ENCODE data around the gene SMOC1.

SMOC1 gene

DNA sequence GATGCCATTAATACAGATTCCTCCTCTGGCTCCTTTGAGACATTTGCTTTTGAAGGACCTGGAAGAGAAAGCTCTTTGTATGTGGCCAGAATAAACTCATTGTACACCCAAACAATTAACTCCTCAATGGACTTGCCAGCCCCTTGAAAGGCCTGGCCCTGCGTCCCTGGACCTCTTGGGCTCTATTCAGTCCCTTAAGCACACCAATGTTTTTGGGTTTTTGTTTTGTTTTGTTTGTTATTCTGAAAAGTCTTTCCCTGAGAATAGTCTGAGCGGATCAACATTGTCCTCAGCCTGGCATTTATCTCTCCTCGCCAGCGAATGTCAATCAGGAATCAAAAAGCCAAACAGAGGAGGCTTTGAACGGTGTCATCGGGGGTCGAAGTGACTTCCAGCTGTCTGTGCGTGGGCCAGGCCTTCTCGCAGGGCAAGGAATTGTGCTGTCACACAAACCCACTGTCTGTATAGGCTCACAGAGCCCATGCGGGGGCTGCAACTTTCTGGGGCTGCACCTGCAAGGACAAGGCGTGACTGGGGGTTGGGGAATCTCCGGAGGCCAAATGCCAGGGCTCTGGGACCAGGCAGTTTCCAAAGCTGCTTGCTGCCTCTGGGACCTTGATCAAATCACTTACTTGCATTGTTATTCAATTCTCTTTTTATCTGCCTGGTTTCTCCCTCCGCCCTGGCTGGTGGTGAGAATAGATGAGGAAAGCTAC, 108.3 kb downstream of the SMOC1 start:
- DNase-seq, result no peak

DNA sequence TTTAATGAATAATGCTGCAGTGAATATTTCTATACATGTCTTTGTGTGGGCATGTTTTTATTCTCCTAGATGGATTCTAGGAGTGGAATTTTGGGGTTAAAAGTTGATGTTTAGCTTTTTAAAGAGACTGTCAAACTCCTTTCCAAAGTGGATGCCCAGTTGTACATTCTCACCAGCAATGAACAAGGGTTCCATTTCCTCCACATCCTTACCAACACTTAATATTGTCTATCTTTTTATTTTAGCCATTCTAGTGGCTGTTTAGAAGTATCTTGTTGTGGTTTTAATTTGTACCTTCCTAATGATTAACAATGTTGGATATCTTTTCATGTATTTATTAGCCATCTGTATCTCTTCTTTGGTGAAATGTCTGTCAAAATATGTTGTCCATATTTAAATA, 109.8 kb downstream of the SMOC1 start:
- no peak for DNase-seq

DNA sequence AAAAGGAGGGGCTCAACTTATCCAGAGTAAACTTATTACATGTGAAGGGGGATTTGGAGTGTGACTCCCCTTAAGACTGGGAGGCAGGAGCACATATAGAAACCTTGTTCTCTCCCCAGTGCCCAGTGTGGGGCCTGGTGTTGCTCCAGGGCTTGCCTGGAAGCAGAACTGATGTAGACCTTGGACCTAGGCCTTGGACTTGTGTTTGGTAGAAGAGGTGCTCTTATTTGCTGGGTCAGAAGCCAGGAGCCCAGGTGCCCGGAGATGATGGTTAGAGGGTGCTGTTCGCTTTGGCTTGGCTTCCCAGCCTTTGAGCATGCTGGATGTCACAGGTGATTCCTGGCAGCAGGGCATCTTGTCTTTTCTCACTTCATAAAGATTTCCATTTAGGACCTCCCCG, 110.4 kb downstream of the SMOC1 start:
- DNase-seq, result no peak

DNA sequence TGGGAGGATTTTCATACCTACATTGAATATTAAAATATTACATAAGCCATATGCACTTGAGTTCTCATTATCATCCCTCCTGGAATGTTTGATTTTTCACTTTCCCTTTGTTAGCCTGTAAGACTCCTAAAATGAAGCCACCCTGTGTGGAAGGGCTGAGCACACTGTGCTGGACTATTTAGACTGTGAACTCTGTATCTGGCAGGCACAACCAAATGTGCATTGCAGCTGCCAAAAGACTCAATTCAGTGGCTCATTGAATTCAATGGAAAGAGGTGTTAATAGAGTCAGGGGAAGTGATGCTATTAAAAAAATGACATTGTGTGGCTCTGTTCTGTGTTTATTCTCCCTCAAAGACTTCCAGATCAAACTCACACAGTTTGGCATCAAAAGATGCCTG, 111.1 kb downstream of the SMOC1 start:
- no peak for DNase-seq

DNA sequence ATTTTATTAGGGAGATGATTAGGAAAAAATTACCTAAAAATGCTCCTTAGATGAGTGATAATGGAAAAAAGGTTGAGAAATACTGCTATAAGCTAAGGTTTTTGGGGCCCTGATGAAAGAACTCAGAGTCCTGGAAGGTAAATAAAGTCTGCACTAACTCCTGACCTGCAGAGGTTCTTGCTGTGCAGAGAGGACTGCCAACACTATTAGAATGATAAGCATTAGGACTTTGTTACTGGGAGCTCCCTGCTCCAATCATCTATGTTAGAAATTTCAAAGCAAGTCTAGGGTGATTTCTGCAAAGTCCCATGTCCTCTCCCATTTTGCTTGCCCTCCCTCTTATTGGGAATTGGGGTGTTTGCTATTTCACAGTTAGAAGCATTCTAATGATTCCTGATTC, 112.2 kb downstream of the SMOC1 start:
- no peak for DNase-seq

DNA sequence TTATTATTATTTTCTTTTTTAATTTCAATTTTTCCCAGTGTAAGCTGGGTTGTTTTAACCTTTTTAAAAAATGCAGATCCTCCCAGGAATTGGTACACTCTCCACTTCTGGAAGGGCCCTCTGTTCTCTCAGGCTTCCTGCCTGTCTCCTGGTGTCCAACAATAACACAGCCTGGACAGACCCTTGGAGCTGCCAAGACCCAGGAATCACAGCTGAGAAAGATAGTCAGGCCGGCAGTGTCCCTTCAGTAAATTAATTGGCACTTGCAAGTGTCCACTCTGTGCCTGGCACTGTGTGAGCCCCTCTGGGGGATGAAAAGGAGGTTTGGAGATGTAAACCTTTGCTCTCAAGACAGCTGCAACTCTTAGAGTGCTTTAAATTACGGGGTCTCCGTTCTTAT, 113.3 kb downstream of the SMOC1 start:
- DNase-seq, result no peak

DNA sequence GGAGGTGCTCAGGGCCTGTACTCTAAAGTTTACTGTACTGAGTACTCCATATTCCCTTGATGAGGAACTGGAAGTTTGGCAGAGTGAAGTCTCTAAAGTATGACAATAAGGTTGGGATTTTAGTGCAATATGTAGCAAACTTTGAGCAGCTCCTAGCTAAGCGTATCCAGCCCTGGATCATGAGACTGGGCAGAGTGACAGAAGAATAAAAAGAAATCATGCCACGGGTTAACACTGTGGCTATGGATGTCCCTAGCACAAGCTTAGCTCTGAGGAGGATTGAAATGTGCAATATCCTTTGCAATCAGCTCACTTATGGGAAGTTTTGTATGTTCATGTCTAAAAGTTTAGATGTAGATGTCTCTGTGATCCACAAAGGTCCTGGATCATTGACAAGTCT, 114.1 kb downstream of the SMOC1 start:
- DNase-seq, result no peak

DNA sequence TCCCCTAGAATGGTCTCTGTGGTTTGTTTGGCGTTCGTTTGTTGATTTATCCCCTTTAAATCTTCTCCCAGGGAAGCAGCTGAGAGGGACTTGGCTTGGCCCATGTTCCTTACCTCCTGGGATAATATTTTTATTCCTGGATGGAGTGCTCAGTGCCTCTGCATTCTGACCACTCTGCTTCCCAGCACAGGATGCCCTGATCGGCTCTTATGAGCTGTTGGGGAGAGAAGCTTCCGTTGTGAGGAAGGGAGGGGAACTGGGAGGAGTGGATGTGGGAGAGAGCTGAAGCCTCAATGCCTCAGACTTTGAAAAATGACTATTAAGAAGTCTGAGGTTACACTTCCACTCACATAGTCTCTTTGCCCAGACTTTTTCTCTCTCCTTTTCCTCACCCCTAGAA, 114.8 kb downstream of the SMOC1 start:
- DNase-seq, result no peak

DNA sequence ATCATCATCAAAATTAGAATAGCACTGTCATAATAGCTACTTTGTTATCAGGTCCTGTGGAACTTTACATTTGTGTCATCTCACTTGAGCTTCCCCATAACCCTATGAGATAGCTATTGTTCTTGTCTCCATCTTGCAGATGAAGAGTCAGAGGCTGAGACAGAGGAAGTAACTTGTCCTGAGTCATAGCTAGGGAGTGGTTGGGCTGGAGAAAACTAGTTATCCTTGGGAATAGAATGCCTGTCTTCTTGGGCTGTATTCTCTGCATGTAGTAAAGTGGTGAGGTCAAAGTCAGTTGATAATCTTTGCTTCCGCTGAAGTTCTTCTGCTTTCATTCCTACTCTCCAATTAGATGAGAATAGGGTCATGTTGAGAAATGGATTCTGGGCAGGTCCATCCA, 117.0 kb downstream of the SMOC1 start:
- no peak for DNase-seq

DNA sequence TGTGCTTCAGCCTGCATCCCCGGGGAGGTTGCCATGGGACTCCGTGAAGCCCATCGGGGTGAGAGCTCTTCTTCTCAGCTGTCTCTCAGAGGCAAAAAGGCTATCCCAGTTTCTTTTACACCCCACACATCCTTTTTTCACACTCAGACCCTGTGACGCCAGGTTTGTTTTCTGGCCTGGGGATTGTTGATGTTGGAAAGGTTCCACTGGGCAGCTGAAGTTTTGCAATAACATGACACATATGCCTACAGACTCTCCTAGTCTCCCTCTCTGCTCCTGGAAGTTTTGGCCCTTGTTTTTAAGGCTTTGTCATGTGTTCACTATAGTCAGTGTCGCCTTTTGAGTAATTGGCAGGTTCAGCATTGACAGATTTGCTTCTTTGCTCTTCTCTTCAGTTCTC, 118.6 kb downstream of the SMOC1 start:
- no peak for DNase-seq

DNA sequence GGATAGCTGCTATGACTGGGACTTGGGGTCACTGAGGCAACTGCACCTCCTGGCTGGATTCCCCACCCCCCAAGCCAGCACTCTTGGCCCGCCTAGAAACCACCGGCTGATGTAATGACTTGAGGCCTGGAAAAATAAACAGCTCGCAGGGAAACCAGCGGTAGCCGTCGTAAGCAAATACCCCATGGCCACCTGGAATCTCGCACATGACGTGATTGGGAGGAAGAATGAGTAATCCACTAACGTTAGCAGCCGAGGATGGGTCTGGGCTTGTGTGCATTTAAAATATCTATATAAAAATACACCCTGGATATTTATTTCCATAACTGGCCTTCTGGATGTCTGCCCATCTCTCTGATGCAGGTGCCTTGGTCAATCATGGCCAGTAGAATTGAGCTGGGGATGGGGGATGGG, 120.1 kb downstream of the SMOC1 start:
- DNase-seq, result no peak

DNA sequence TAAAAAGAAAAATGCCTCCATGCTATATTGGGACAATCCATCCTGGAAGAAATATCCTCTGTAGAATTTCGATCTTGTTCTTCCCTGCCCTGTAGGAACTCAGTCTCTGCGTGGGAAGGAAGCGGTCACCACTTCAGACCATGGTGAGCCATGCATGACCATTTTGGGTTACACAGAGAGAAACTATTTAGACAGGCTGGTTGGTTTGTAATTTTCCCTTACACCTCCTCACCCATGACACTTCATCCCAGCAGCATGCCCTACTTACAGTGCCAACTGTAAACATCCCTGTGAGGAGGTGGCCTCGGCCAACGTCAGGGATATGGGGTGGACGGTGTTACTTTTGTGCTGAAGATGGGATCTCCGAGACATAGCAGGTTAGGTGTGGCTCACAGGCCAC, 121.4 kb downstream of the SMOC1 start:
- DNase-seq, result no peak

DNA sequence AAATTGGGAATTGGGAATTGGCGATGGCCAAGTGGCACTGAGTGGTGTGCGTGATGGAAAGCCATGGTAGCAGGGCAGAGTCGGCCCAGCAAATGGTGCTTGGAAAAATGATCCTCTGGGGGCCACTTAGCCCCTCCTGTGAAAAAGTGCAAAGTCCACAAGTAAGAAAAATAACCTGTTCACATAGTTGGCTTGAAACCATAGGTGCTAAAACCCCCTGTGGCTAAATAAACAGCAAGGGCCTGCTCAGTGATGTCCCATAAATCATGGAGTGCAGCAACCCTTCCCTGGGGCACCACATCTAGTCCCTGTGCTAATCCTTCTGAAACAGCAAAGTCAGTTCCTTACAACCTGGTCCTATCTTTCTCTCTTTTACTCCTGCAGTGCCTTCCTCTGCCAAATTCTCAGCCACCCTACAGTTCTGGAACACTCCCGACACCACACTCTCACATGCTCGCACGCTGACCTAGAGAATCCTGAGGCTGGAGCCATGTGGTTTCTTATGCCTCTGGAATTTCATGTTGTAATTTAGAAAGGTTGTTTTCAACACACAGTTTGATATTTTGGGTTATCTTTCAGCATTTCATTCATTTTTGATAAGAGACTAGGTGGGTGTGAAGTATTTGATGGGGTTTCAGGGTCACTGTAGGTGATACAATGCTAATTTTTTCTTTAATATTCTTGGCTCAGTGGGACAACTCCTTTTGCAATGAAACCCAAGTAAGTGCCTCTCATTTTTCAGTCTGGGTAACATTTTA, 123.6 kb downstream of the SMOC1 start:
- DNase-seq, result no peak

DNA sequence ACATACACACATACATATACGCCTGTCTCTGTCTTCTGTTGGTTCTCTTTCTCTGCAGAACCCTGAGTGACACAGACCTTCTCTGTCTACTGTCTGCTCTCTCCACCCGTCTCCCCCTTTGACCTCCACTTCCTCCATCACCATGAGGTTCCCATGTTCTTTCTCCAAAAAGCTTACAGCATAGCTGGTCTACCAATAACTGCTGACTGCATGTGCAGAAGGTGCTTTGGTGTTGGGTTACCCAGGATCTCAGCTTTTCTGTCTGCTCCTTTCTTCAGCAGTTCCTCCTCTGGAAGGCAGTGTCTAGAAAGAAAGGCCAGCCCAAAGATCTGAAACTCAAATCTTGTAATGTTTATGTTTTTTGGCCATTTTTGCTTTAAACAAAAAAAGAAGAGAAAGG, 125.6 kb downstream of the SMOC1 start:
- no peak for DNase-seq

DNA sequence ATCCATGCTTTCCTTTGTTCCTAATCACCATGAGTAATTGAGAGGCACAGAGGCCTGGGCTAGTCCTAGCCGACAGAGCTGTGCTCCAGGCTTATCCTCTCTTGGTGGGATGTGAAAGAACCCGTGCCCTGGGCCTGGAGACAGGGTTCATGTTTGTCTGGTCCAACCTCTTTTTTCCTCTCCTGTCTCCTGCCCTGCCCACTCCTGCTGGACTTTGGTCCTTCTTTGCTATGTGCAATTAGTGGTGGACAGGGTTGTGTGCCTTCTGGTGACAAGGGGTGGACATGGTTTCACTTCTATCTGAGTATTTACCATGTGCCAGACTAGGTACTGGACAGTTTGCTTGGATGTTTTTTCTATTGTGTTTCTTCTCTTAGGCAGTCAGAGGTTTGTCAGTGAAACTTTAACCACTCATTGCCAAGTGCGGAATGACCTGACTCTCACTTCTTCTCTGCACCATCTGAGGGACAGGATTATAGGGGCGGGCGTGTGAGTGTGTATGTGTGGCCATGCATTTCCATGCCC, 126.1 kb downstream of the SMOC1 start:
- DNase-seq, result no peak

DNA sequence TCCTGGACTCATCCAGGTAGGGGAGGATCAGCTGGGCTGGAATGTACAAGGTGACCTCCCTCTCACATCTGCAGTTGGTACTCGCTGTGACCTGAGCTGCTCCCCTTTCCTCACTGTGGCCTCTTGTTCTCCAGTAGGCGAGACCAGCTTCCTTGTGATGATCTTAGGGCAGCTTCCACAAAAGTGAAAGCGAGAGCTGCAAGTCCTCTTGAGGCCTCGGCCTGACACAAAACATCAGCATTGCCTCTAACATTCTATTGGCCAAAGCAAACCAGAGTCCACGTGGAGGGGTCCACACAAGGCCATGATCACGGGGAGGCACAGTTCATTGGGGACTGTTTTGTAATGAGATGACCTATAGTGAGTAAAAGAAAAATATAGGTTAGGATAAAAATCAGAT, 127.5 kb downstream of the SMOC1 start:
- DNase-seq, result no peak

DNA sequence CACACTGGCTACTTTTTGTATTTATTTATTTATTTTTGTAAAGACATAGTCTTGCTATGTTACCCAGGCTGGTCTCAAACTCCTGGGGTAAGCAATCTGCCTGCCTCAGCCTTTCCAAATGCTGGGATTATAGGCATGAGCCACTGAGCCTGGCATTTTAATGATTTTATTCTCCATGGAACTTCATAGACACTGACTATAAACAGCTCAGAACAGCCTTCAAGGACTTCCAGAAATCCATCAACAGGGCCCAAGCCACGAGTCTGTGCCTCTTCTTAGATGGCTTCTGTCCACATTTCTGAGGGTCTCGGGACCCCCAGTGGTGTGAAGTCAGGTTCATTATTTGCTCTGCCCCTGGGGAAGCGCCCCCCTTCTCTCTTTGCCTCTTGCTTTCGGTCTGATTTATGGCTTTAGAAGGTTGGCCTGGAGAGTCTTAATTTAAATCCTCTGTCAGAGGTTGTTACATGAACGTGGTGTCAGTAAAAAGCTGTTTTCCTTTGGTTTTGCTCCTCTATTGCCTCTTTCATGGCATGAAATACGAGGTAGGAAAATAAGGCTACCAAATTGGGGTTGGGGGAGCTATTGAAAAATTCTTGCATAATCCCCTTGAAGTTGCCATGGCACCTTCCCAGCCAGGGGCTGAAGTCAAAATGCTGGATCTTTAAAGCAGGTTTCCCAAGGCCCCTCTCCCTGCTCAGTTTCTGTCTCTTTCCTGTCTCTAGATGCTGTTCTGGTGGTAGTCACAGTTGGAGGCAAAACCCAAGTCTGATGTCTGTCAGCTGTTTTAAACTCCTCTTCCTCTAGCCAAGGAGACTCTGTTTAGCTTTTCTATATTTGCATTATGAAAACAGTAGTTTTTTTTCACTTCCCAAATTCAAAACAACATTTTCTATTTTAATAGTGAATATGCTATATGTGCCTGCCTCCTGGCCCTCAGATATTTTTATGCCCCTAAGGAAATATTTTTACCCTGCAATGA, 129.4 kb downstream of the SMOC1 start:
- DNase-seq, result no peak

DNA sequence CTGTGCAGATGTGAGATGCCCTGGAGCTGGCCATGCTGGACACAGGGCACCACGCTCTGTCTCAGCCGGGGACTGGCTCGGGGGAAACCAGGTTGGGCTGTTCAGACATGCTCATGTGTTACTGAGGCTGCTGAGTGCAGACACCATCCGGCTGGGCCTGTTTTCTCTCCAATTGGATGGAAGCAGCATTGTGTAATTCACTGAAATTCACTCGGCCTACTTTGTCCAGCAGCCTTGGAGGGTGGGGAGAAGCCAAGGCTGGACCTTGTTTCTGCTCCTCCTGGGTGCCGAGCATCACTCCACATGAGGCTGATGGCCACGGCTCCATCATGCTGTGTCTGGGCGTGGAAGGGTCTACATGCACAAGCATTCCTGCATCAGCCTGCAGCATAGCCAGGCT, 130.7 kb downstream of the SMOC1 start:
- DNase-seq, result no peak

DNA sequence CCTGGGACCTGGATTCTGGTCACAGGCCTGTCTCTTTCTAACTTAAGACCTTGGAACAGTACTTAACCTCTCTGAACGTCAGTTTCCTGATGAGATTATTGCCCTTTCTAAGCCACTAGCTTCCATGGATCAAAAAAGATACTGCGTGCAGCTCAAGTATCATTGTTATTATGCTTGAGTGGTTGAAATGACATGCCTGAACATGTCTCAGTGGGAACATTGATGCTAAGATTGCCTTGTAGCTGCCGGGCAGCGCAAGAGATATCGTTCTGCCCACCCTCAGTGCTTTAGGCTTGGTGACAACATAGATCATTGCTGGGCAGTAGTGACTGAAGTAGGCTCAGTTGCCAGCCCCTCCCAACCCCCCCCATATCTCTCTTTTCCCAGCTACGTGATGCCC, 131.9 kb downstream of the SMOC1 start:
- DNase-seq, result no peak

DNA sequence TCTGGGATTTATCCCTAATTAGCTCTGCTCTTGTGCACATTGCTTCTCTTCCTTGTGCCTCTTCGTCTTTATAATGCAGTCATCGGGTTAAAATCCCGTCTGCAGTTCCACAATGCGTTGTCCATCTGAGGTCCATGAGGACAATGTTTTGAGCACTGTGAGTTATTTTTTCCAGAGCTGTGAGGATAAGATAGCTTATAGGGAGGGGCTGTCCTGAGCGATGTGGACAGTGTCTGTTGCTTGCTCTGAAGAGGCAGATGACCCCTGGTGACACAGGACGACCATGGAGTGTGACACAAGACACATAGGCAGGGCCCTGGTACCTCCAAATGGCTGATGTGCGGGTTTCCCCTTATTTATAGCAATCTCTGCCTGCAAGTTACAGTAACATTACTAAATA, 132.5 kb downstream of the SMOC1 start:
- no peak for DNase-seq

DNA sequence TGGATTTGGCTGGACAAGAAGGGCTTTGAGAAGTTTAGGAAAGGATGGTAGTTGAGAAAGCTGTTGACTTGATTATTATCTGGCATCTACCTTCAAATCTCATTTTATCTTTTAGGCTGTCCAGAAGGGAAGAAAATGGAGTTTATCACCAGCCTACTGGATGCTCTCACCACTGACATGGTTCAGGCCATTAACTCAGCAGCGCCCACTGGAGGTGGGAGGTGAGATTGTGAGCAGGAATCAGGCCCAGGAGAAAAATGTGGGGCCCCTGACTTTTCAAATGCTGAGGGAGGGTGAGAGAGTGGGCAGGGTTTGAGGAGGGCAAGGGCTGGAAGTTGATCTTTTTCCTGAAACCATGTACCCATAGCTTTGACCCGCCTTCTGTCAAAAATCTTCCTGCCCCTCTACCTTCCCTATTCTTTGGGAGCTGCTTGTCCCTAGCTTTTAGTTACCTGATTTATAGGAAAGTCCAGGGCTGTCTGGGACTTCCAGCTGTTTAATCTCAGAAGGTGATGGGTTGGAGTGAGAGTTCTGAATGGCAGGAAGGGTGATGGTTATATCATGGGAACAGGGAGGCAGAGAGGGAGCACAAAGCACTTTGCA, 134.2 kb downstream of the SMOC1 start:
- DNase-seq, result peak; percentile 55

DNA sequence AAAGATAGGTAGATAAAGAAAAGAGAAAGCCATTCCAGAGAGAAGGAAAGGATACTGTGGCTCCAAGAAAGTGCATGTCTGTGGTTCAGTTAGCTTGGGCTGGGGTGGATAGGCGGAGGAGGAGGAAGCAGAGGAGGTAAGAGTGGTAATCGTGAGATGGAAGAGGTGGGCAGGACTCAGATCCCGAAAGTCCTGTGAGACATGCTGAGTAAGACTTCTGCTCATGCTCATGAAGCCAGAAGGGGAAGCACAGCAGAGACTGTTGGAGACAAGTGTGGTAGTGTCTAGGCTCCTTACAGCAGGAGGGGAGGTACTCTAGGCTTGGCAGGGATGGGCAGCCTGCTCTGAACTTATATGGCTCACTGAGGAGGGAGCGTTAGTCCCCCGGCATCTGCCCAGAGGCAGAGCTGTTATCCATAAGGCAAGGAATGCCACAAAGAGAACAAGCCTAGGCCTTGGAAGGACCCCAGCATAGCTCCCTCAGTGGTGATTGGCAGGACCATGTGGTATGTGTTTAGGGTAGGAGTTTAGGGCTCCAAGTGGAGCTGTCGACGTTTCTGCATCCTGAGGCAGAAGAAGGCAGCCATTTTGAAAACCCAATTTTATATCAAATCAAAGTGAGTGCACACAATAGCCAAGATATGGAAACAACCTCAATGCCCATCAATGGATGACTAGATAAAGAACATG, 135.3 kb downstream of the SMOC1 start:
- no peak for DNase-seq
